MM.1S (cell line): ENCODE results near the gene GNAT3.

Source experiments
- DNase-seq: peaks from one replicate; pipeline ENCODE4 v3.0.0-alpha.2; 2015
- H2AFZ ChIP-seq: fragments of 300-600 bp; sonication (generic); 2 replicates; pipeline ENCODE4 v1.6.0; 2016; ENCODE audit warnings: antibody characterized with exemption, low read length
- H3F3A ChIP-seq: fragments of 300-600 bp; sonication (generic); 2 replicates; pipeline ENCODE4 v1.6.1; 2016; ENCODE audit warnings: mild to moderate bottlenecking, antibody characterized with exemption, low read length, moderate library complexity, mixed read lengths; ENCODE audit not compliant: insufficient read depth
- H3K27ac ChIP-seq: fragments of 300-600 bp; sonication (generic); 2 replicates; pipeline ENCODE4 v1.5.1; 2016; ENCODE audit warnings: mild to moderate bottlenecking, low read length
- H3K27me3 ChIP-seq: fragments of 300-600 bp; sonication (generic); replicated peaks from 2 replicates; pipeline ENCODE4 v1.6.0; 2016; ENCODE audit warnings: low read length; ENCODE audit not compliant: insufficient read depth
- H3K36me3 ChIP-seq: fragments of 300-600 bp; sonication (generic); replicated peaks from 2 replicates; pipeline ENCODE4 v1.6.1; 2016; ENCODE audit warnings: mild to moderate bottlenecking, low read length, mixed read lengths; ENCODE audit not compliant: insufficient read depth
- H3K4me1 ChIP-seq: fragments of 300-600 bp; sonication (generic); 2 replicates; pipeline ENCODE4 v1.6.1; 2016; ENCODE audit warnings: low read length, mixed read lengths
- H3K4me2 ChIP-seq: fragments of 300-600 bp; sonication (generic); 2 replicates; pipeline ENCODE4 v1.6.0; 2016; ENCODE audit warnings: low read depth, low read length
- H3K4me3 ChIP-seq: fragments of 300-600 bp; sonication (generic); 2 replicates; pipeline ENCODE4 v1.5.1; 2016; ENCODE audit warnings: low read length, mixed read lengths
- H3K79me2 ChIP-seq: fragments of 300-600 bp; sonication (generic); 2 replicates; pipeline ENCODE4 v1.6.1; 2016; ENCODE audit warnings: mixed run types, low read length, mixed read lengths
- H3K9ac ChIP-seq: fragments of 300-600 bp; sonication (generic); 2 replicates; pipeline ENCODE4 v1.6.1; 2016; ENCODE audit warnings: low read length, mixed read lengths
- H3K9me2 ChIP-seq: fragments of 300-600 bp; sonication (generic); replicated peaks from 2 replicates; pipeline ENCODE4 v1.6.1; 2016; ENCODE audit warnings: mild to moderate bottlenecking, low read length, mixed read lengths; ENCODE audit not compliant: insufficient read depth
- H3K9me3 ChIP-seq: fragments of 300-600 bp; sonication (generic); replicated peaks from 2 replicates; pipeline ENCODE4 v1.6.1; 2016; ENCODE audit warnings: mild to moderate bottlenecking, low read length, mixed read lengths; ENCODE audit not compliant: insufficient read depth
- H4K20me1 ChIP-seq: fragments of 300-600 bp; sonication (generic); 2 replicates; pipeline ENCODE4 v1.6.1; 2016; ENCODE audit warnings: mild to moderate bottlenecking, low read length, moderate library complexity, mixed read lengths; ENCODE audit not compliant: insufficient read depth
- CTCF ChIP-seq: fragments of 300-600 bp; sonication (generic); IDR thresholded peaks from 2 replicates; pipeline ENCODE4 v1.5.1; 2016; ENCODE audit warnings: antibody characterized with exemption, low read length, mixed read lengths
- EZH2 ChIP-seq: fragments of 300-600 bp; sonication (generic); optimal IDR thresholded peaks from 2 replicates; pipeline ENCODE3; 2017; ENCODE audit warnings: low read depth, mild to moderate bottlenecking, antibody characterized with exemption, low read length, mixed read lengths
- EZH2phosphoT487 ChIP-seq: fragments of 300-600 bp; sonication (generic); IDR thresholded peaks from 2 replicates; pipeline ENCODE4 v1.6.1; 2018; ENCODE audit warnings: antibody characterized with exemption, low read length

The GNAT3 gene

DNA sequence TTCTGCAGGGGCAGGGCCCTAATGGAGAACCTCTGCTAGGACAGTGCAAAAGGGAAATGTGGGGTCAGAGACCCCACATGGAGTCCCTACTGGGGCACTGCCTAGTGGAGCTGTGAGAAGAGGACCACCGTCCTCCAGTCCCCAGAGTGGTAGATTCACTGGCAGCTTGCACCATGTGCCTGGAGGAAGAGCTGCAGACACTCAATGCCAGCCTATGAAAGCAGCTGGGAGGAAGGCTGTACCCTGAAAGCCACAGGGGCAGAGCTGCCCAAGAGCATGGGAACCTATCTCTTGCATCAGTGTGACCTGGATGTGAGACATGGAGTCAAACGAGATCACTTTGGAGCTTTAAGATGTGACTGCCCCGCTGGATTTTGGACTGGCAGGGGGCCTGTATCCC lies 20.3 kb upstream of the GNAT3 start:
- H3K79me2 ChIP-seq: no peaks in the 10 kb centered on the region
- H3F3A ChIP-seq: no peaks in the 10 kb centered on the region
- H3K4me3 ChIP-seq: no peak overlapping the region
- H3K9me3 ChIP-seq: no peaks in the 10 kb centered on the region
- DNase-seq: no peak
- no peaks in the 10 kb centered on the region for H3K9me2 ChIP-seq
- H3K27me3 ChIP-seq: no peaks in the 10 kb centered on the region
- H3K36me3 ChIP-seq: no peaks in the 10 kb centered on the region
- no peak for TF ChIP-seq EZH2
- no peak for TF ChIP-seq EZH2phosphoT487
- TF ChIP-seq CTCF: no peak
- no peak overlapping the region for H3K27ac ChIP-seq
- no peaks in the 10 kb centered on the region for H4K20me1 ChIP-seq
- H3K4me2 ChIP-seq: no peak overlapping the region
- H3K4me1 ChIP-seq: no peaks in the 10 kb centered on the region
- H2AFZ ChIP-seq: no peak overlapping the region
- no peak overlapping the region for H3K9ac ChIP-seq

- Histone ChIP-seq H3K4me2 (no peak overlapping the region), H3K27ac (no peak overlapping the region), H3K9me2 (no peaks in the 10 kb centered on the region), H3K36me3 (no peaks in the 10 kb centered on the region), H2AFZ (no peak overlapping the region), H3K9ac (no peak overlapping the region), H3K9me3 (no peaks in the 10 kb centered on the region), H3F3A (no peaks in the 10 kb centered on the region), H3K4me3 (no peak overlapping the region), H4K20me1 (no peaks in the 10 kb centered on the region), H3K27me3 (no peaks in the 10 kb centered on the region), H3K4me1 (no peaks in the 10 kb centered on the region), H3K79me2 (no peaks in the 10 kb centered on the region)
- no peak for DNase-seq
- no peak for TF ChIP-seq CTCF
- no peak for TF ChIP-seq EZH2phosphoT487
- no peak for TF ChIP-seq EZH2
Measured at GRCh38 chr7:80530136-80530535, 18.3 kb upstream of the GNAT3 start.

GRCh38 chr7:80529362-80529761 lies 17.5 kb upstream of the GNAT3 start:
- DNase-seq: no peak
- H3K36me3 ChIP-seq: no peaks in the 10 kb centered on the region
- H3K4me3 ChIP-seq: no peak overlapping the region
- H3K9me2 ChIP-seq: no peaks in the 10 kb centered on the region
- H3F3A ChIP-seq: no peaks in the 10 kb centered on the region
- TF ChIP-seq EZH2phosphoT487: no peak
- no peak for TF ChIP-seq CTCF
- TF ChIP-seq EZH2: no peak
- H4K20me1 ChIP-seq: no peaks in the 10 kb centered on the region
- no peak overlapping the region for H3K4me2 ChIP-seq
- no peak overlapping the region for H2AFZ ChIP-seq
- no peaks in the 10 kb centered on the region for H3K79me2 ChIP-seq
- no peaks in the 10 kb centered on the region for H3K27me3 ChIP-seq
- H3K9ac ChIP-seq: no peak overlapping the region
- no peak overlapping the region for H3K27ac ChIP-seq
- H3K9me3 ChIP-seq: no peaks in the 10 kb centered on the region
- H3K4me1 ChIP-seq: no peaks in the 10 kb centered on the region

- no peak overlapping the region for H3K9ac ChIP-seq
- no peaks in the 10 kb centered on the region for H3K79me2 ChIP-seq
- no peak overlapping the region for H3K4me2 ChIP-seq
- no peaks in the 10 kb centered on the region for H3F3A ChIP-seq
- H3K27me3 ChIP-seq: no peaks in the 10 kb centered on the region
- no peak overlapping the region for H2AFZ ChIP-seq
- no peak overlapping the region for H3K4me3 ChIP-seq
- H3K4me1 ChIP-seq: no peaks in the 10 kb centered on the region
- no peaks in the 10 kb centered on the region for H3K9me2 ChIP-seq
- no peak for TF ChIP-seq EZH2phosphoT487
- no peak for TF ChIP-seq EZH2
- TF ChIP-seq CTCF: no peak
- no peaks in the 10 kb centered on the region for H3K36me3 ChIP-seq
- H3K9me3 ChIP-seq: no peaks in the 10 kb centered on the region
- DNase-seq: no peak
- no peaks in the 10 kb centered on the region for H4K20me1 ChIP-seq
- no peak overlapping the region for H3K27ac ChIP-seq
Measured at GRCh38 chr7:80528689-80529088, 16.8 kb upstream of the GNAT3 start.
